Fibroblast of villous mesenchyme (primary cell): ENCODE data around the gene ZFAND3. TPM values are rescaled to one million over a fixed set of nuclear protein-coding genes. Genes with fewer than 3 reads are reported as not detected.

Experiments used
- DNase-seq: peaks from one replicate; pipeline ENCODE4 v3.0.0-alpha.2; 2010; ENCODE audit warnings: low read depth
- H3K4me3 ChIP-seq: 2 replicates; pipeline ENCODE4 v1.5.1; 2011; ENCODE audit warnings: low read depth, mild to moderate bottlenecking, low read length
- total RNA-seq: library from RNA; depleted of rRNA; stranded (reverse); fragments of >200 nt; gene quantifications from 2 replicates; pipeline ENCODE4 v1.2.3, GENCODE V29; 2012
- TF ChIP-seq, protein P1 (sequence below): IDR thresholded peaks from 2 replicates; pipeline ENCODE4 v1.5.1; 2012; ENCODE audit warnings: low read depth, mild to moderate bottlenecking, low read length; ENCODE audit not compliant: insufficient read depth

The ZFAND3 gene
- total RNA-seq, 1 donor, result 20.3 TPM

DNA sequence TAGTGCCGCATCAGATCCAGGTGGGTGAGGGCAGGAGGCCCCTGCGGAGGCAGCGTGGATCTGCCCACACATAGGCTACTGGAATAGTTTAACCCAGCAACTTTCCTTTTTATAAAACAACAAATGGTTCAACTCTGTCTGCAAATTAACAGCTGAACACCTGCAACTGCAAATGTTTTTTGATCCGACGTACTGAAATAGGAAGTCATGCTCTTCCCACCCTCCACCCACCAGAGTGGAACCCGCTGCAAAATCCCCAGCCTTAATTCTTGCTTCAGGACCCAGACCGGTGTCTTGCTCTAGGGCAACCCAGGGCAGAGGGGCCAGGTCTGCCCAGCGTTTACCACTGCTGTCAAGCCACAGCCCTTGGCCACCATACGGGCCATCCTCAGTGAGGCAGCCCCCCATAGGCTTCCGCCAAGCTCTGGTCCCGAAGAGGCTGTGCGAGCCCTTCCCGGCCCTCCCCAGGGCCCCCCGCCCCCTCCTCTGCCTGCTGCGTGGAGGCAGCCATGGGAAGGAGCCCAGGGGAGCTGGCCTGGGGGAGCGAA, 334.3 kb downstream of the ZFAND3 start:
- H3K4me3 ChIP-seq, result no peak overlapping the region
- TF ChIP-seq, protein P1, sequence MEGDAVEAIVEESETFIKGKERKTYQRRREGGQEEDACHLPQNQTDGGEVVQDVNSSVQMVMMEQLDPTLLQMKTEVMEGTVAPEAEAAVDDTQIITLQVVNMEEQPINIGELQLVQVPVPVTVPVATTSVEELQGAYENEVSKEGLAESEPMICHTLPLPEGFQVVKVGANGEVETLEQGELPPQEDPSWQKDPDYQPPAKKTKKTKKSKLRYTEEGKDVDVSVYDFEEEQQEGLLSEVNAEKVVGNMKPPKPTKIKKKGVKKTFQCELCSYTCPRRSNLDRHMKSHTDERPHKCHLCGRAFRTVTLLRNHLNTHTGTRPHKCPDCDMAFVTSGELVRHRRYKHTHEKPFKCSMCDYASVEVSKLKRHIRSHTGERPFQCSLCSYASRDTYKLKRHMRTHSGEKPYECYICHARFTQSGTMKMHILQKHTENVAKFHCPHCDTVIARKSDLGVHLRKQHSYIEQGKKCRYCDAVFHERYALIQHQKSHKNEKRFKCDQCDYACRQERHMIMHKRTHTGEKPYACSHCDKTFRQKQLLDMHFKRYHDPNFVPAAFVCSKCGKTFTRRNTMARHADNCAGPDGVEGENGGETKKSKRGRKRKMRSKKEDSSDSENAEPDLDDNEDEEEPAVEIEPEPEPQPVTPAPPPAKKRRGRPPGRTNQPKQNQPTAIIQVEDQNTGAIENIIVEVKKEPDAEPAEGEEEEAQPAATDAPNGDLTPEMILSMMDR, result no peak
- DNase-seq, result no peak

DNA sequence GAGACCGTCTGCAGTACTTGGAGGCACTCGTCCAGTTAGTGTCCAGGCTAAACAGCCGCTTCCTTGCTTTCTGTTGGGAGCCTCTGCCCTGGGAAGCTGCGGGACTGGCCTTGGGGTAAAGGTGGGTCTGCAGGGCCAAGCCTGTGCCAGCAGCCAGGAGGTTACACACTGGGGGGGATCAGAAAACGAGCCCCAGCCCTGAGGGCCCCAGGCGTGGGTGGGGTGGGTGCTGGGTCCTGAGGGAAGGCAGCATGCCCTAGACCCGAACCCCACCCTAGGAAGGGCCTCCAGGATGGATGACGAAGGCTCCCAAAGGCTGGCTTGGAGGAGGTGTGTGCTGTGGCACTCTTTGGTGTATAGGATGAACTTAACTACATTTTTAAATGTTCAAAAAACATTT, 335.2 kb downstream of the ZFAND3 start:
- TF ChIP-seq, protein P1, result no peak
- no peak overlapping the region for H3K4me3 ChIP-seq
- no peak for DNase-seq

DNA sequence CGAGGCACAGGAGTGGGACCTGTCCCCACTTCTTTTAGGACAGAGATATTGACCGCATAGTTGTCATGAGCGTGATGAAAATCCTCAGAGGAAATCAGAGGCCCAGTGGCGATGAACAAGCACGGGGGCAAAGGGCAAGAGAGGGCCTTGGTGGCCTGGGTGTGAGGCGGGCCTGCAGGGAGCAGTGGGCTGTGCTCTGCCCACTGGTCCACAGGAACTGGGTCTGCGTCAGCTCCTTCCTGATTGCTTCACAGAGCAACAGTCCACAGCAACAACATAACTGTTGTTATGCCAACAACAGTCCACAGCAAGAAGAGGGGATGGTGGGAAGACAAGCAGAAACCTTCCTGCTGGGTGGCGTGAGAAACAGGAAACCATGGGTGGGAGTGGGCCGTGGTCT, 335.6 kb downstream of the ZFAND3 start:
- peak; percentile 55 for DNase-seq
- H3K4me3 ChIP-seq, result no peak overlapping the region
- TF ChIP-seq, protein P1, result no peak

DNA sequence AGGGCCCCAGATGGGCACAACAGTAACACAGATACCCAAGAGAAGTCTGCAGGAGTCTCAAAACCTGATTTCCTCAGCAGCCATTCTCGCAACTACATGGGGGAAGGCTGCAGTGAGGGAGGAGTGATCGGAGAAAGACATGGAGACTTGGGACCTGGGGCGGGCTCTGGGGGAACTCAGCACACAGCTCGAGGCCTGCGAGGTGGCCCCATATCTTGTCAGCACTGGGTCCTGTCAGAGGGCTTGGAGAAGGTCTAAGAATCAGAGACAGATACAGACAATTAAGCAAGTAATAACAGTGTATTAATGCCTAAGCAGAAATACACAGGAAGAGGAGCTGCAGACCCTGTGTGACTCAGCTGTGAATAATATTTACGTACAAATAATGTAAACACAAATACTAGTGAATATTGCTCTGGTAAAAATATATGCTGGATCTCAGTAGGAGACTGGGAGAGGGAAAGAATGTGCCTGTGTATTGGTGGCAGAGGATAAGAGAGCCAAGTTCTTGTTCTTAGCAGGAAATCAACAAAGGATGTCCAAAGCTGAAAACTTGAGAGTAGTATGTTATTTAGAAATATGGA, 336.2 kb downstream of the ZFAND3 start:
- no peak overlapping the region for H3K4me3 ChIP-seq
- TF ChIP-seq, protein P1, result no peak
- peak; percentile 65 for DNase-seq

DNA sequence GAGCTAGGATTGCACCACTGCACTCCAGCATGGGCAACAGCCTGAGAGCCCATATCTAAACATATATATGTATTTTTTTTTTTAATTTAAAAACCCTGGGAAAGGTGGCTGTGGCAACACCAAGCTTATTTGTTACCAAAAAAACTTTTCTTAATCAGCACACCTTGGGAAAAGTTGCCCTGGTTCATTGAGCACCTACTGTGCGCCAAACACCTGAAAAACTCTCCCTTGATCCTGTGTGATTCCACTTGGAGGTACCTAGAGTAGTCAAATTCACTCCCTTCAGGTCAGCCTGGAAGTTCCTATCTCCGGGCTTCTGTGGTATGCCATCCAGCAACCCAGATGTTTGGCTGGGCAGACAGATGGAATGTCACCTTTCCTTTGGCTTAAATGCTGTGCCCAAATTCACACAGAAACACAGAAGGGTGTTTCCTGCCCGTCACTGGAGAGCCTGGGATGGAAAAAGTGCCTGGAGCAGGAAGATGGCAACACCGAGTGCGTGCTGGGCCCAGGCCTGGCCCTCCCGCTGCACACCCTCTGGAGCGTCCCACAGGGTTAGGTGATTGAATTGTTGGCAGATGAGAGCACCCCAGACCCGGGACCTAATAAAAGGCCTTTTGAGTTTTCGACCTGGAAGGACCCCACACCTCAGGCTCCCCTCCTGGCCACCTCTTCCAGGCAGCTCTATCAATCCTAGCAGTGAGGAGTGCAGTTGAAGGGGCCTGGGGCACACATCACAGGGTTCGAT, 337.5 kb downstream of the ZFAND3 start:
- H3K4me3 ChIP-seq, result no peak overlapping the region
- TF ChIP-seq, protein P1, result no peak
- DNase-seq, result no peak

DNA sequence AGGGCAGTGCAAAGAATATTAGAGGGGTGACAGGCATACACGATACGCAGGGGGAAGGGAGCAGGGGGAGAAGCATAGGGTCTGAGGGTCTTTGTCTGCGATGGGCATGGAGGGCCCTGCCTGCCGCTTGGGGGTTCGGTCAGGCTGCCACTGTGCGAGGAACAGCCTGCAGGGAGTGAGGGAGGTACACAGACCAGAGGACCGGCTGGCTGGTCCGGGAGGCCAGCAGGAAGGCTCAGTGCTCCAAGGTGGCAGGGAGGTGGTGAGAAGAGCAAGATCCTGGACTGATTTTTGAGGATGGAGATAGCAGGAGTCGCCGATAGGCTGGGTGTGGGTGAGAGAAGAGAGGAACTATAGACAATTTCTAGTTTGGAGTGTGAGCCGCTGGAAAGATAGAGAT, 338.4 kb downstream of the ZFAND3 start:
- TF ChIP-seq, protein P1, result no peak
- H3K4me3 ChIP-seq, result no peak overlapping the region
- no peak for DNase-seq
